ENCODE results near the gene MRPL17. TPM values are rescaled to one million over a fixed set of nuclear protein-coding genes. Genes with fewer than 3 reads are reported as not detected.

The MRPL17 gene
- total and polyA plus RNA-seq, 10 of the 15 experiments (the other 5 are each of a cell fraction or from before 2014, with no cell fraction given), result 60.3 to 171 (median 94.8) TPM

DNA sequence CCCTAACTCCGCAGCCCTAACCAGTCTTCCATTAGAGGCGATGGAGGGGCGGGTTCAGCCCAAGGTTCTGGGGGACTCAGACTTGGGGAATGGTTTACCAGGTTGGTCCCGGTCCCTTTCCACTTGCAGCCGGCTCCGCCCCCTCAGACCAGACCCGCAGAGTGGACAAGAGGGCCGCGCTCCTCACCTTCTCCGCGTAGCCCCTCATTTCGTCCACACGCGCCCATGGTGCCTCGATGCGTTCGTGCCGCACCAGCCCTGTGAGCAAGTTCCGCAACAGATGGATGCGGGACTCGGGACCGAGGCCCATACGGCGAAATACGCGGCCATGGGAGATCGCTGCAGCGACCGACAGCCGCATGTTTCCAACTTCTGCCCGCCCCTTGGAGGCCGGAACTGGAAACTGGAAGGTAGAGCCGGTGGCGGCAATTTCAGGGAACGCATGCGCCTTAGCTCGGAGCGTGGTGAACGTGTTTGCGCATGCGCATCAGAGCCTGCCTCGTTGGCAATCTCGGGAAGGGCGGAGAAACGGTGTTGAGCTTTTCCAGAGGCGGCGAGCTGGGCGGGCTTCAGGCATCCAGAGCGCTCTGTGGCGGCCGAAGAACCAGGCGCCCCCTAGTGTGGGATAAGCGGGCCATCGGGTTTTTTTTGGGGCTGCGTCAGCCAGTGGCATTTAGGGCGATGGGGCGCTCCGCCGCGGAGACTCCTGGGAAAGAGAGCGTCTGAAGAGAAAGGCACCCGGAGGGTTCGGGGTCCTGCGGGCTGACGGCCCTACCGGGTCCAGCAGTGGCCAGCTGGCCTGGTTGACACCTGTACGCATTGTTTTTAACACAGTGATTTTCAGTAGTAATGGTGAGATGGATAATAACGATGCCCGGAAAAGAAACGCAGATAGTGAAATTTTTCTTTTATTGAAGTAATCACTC, at the start of gene MRPL17 (continued):
- TF ChIP-seq, protein P1, sequence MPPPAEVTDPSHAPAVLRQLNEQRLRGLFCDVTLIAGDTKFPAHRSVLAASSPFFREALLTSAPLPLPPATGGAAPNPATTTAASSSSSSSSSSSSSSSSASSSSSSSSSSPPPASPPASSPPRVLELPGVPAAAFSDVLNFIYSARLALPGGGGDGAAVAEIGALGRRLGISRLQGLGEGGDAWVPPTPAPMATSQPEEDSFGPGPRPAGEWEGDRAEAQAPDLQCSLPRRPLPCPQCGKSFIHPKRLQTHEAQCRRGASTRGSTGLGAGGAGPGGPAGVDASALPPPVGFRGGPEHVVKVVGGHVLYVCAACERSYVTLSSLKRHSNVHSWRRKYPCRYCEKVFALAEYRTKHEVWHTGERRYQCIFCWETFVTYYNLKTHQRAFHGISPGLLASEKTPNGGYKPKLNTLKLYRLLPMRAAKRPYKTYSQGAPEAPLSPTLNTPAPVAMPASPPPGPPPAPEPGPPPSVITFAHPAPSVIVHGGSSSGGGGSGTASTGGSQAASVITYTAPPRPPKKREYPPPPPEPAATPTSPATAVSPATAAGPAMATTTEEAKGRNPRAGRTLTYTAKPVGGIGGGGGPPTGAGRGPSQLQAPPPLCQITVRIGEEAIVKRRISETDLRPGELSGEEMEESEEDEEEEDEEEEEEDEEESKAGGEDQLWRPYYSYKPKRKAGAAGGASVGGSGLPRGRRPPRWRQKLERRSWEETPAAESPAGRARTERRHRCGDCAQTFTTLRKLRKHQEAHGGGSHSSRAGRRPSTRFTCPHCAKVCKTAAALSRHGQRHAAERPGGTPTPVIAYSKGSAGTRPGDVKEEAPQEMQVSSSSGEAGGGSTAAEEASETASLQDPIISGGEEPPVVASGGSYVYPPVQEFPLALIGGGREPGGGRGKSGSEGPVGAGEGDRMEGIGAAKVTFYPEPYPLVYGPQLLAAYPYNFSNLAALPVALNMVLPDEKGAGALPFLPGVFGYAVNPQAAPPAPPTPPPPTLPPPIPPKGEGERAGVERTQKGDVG (CRISPR knock-in tag; IDR thresholded peaks at IDR 0.05), result no peak
- no peak for TF ChIP-seq STAT3 (IDR thresholded peaks at IDR 0.05; ENCODE audit: low read depth, low read length)
- TF ChIP-seq HDGF (IDR thresholded peaks at IDR 0.05), result peak; percentile 54; the same call in 1 of the 2 replicates
- no peak for TF ChIP-seq RELA (IDR thresholded peaks at IDR 0.05; ENCODE audit: borderline replicate concordance, partially characterized antibody)
- TF ChIP-seq CREM (IDR thresholded peaks at IDR 0.05; ENCODE audit: low read depth), result peak; percentile 53; the same call in 1 of the 2 replicates
- TF ChIP-seq SREBF1 (IDR thresholded peaks at IDR 0.05; ENCODE audit: low read length), result no peak; the same call in 1 of the 2 replicates
- TF ChIP-seq ZZZ3 (IDR thresholded peaks at IDR 0.05; ENCODE audit: control insufficient read depth, insufficient read length, low read depth), result no peak
- peak; percentile 76 to 79; a peak in 3 of 4 replicates for TF ChIP-seq IKZF2 (IDR thresholded peaks at IDR 0.05)
- peak; percentile 95 for TF ChIP-seq NRF1 (conservative IDR thresholded peaks at IDR 0.05; ENCODE audit: low read depth, low read length)
- peak; percentile 86 for TF ChIP-seq LARP7 (IDR thresholded peaks at IDR 0.05)
- TF ChIP-seq DPF2 (IDR thresholded peaks at IDR 0.05), result peak; percentile 64
- no peak for TF ChIP-seq SREBF2 (IDR thresholded peaks at IDR 0.05; ENCODE audit: low read length)
- peak; percentile 93 for TF ChIP-seq MYC (IDR thresholded peaks at IDR 0.05; ENCODE audit: insufficient read depth, insufficient read length, insufficient replicate concordance, low read length, severe bottlenecking)
- TF ChIP-seq TARDBP (IDR thresholded peaks at IDR 0.05; ENCODE audit: borderline replicate concordance), result no peak
- TF ChIP-seq HDAC6 (IDR thresholded peaks at IDR 0.05; ENCODE audit: unreplicated experiment), result no peak
- TF ChIP-seq MTA2 (IDR thresholded peaks at IDR 0.05; ENCODE audit: low read depth), result no peak; the same call in 1 of the 2 replicates
- no peak for TF ChIP-seq SIX5 (IDR thresholded peaks at IDR 0.05; ENCODE audit: low read depth, low read length, severe bottlenecking)
- peak; percentile 19 for TF ChIP-seq SP1 (IDR thresholded peaks at IDR 0.05; ENCODE audit: low read depth, low read length)
- TF ChIP-seq CHD2 (IDR thresholded peaks at IDR 0.05; ENCODE audit: borderline replicate concordance, low read depth, low read length), result 0 out of 2 replicates have a peak, but pooled peaks have one; percentile 54
- peak; percentile 30 for TF ChIP-seq E4F1 (IDR thresholded peaks at IDR 0.05; ENCODE audit: borderline replicate concordance, partially characterized antibody)
- peak; percentile 75 for TF ChIP-seq TBL1XR1 (IDR thresholded peaks at IDR 0.05; ENCODE audit: low read depth, low read length)

Measured in GM12878 (cell line).